Mesenchymal stem cell (in vitro differentiated cells and primary cell): Measurements from ENCODE around the gene SNAPIN. TPM values are rescaled to one million over a fixed set of nuclear protein-coding genes. Genes with fewer than 3 reads are reported as not detected.
A peak's percentile ranks its signal among the peaks of the same experiment; 100 is the strongest.

Experiments used
- DNase-seq: peaks from one replicate; pipeline ENCODE4 v3.0.0-alpha.2; 2013
- H2AFZ ChIP-seq: one replicate; pipeline ENCODE4 v1.6.1; 2013; ENCODE audit warnings: low read depth, mild to moderate bottlenecking, control low read depth, inconsistent platforms, low read length, moderate library complexity
- H2AK5ac ChIP-seq: 2 replicates; pipeline ENCODE4 v1.6.1; 2013; ENCODE audit warnings: low read length, moderate library complexity, mild to moderate bottlenecking, inconsistent platforms; ENCODE audit not compliant: severe bottlenecking
- H2BK120ac ChIP-seq: one replicate; pipeline ENCODE4 v1.6.1; 2013; ENCODE audit warnings: low read depth, mild to moderate bottlenecking, inconsistent platforms, low read length, moderate library complexity
- H2BK12ac ChIP-seq, 2 experiments: one replicate each; pipeline ENCODE4 v1.6.1; 2013; ENCODE audit warnings: inconsistent platforms in 2 of 2, low read length in 2 of 2, mild to moderate bottlenecking in 2 of 2, moderate library complexity in 2 of 2, control low read depth in 1 of 2
- H2BK15ac ChIP-seq: one replicate; pipeline ENCODE4 v1.6.1; 2013; ENCODE audit warnings: mild to moderate bottlenecking, low read depth, inconsistent platforms; ENCODE audit not compliant: poor library complexity, severe bottlenecking
- H2BK5ac ChIP-seq: 2 replicates; pipeline ENCODE4 v1.6.1; 2013; ENCODE audit warnings: low read depth, mild to moderate bottlenecking, low read length, control low read depth, inconsistent platforms; ENCODE audit not compliant: poor library complexity, severe bottlenecking
- H3K14ac ChIP-seq, 2 experiments: one replicate each; pipeline ENCODE4 v1.6.1; 2013; ENCODE audit warnings: inconsistent platforms in 2 of 2, low read length in 2 of 2, control low read depth in 1 of 2, mild to moderate bottlenecking in 1 of 2, moderate library complexity in 1 of 2
- H3K18ac ChIP-seq, 2 experiments: one replicate each; pipeline ENCODE4 v1.6.1; 2013; ENCODE audit warnings: inconsistent platforms in 2 of 2, low read length in 2 of 2, control low read depth in 1 of 2, low read depth in 1 of 2, mild to moderate bottlenecking in 1 of 2
- H3K23ac ChIP-seq, 2 experiments: one replicate each; pipeline ENCODE4 v1.6.1; 2013; ENCODE audit warnings: inconsistent platforms in 2 of 2, low read length in 2 of 2, mild to moderate bottlenecking in 2 of 2, moderate library complexity in 2 of 2, control low read depth in 1 of 2
- H3K27ac ChIP-seq: 2 replicates; pipeline ENCODE4 v1.5.1; 2013; ENCODE audit warnings: mild to moderate bottlenecking, moderate library complexity, low read length, control low read depth, inconsistent platforms; ENCODE audit not compliant: poor library complexity, severe bottlenecking
- H3K27me3 ChIP-seq, 2 experiments: 2 replicates each; pipeline versions ENCODE4 v1.6.1 to v1.7.0; 2013; ENCODE audit warnings: low read length in 2 of 2, mild to moderate bottlenecking in 2 of 2, moderate library complexity in 2 of 2, control low read depth in 1 of 2, inconsistent platforms in 1 of 2; ENCODE audit not compliant: control insufficient read depth in 1 of 2, insufficient read depth in 1 of 2
- H3K36me3 ChIP-seq, 2 experiments: 2 replicates each; pipeline versions ENCODE4 v1.6.1 to v1.7.0; 2013; ENCODE audit warnings: low read length in 2 of 2, control low read depth in 1 of 2, inconsistent platforms in 1 of 2, low read depth in 1 of 2, mild to moderate bottlenecking in 1 of 2; ENCODE audit not compliant: insufficient read depth in 2 of 2, control insufficient read depth in 1 of 2
- H3K4ac ChIP-seq, 2 experiments: one replicate each; pipeline ENCODE4 v1.6.1; 2013; ENCODE audit warnings: inconsistent platforms in 2 of 2, low read length in 2 of 2, mild to moderate bottlenecking in 2 of 2, moderate library complexity in 2 of 2, control low read depth in 1 of 2, low read depth in 1 of 2
- H3K4me1 ChIP-seq: 2 replicates; pipeline ENCODE4 v1.6.1; 2013; ENCODE audit warnings: low read depth, low read length, control low read depth; ENCODE audit not compliant: control insufficient read depth, insufficient read depth
- H3K4me2 ChIP-seq: 2 replicates; pipeline ENCODE4 v1.6.1; 2013; ENCODE audit warnings: low read length, mild to moderate bottlenecking, inconsistent platforms; ENCODE audit not compliant: poor library complexity, severe bottlenecking
- H3K4me3 ChIP-seq, 2 experiments: 2 replicates each; pipeline versions ENCODE4 v1.5.1 to v1.7.0; 2013; ENCODE audit warnings: low read length in 2 of 2, mild to moderate bottlenecking in 2 of 2, control low read depth in 1 of 2, low read depth in 1 of 2; ENCODE audit not compliant: insufficient read depth in 1 of 2
- H3K79me1 ChIP-seq: replicated peaks from 2 replicates; pipeline ENCODE4 v1.6.1; 2013; ENCODE audit warnings: mild to moderate bottlenecking, control low read depth, low read length, inconsistent platforms; ENCODE audit not compliant: poor library complexity, severe bottlenecking
- H3K9ac ChIP-seq: 2 replicates; pipeline ENCODE4 v1.7.0; 2013; ENCODE audit warnings: mild to moderate bottlenecking, low read length, moderate library complexity
- H3K9me3 ChIP-seq: 2 replicates; pipeline ENCODE4 v1.7.0; 2013; ENCODE audit warnings: mild to moderate bottlenecking, low read length; ENCODE audit not compliant: control insufficient read depth
- H4K8ac ChIP-seq: one replicate; pipeline ENCODE4 v1.6.1; 2013; ENCODE audit warnings: inconsistent platforms, mild to moderate bottlenecking, low read length, moderate library complexity
- H4K91ac ChIP-seq: one replicate; pipeline ENCODE4 v1.6.1; 2013; ENCODE audit warnings: mild to moderate bottlenecking, low read length, inconsistent platforms
- WGBS: methylation state at CpG from one replicate; pipeline ENCODE4 v1.1.7; 2013; ENCODE audit warnings: mixed read lengths; 5-methylcytosine and 5-hydroxymethylcytosine counted together
- polyA plus RNA-seq, 2 experiments: library from polyadenylated mRNA; stranded (reverse); fragments of 200-250 nt; gene quantifications; one replicate each; pipeline ENCODE4 v1.2.3, GENCODE V29; 2013

The SNAPIN gene
- polyA plus RNA-seq (2013, experiment 1 of 2): 48.6 TPM
- 47.9 TPM for polyA plus RNA-seq (2013, experiment 2 of 2)

- Histone ChIP-seq H2BK5ac (peak within 1 kb of the TSS; percentile 99), H2AK5ac (peak within 1 kb of the TSS; percentile 94), H3K4me3 (peak within 1 kb of the TSS; percentile 94 to 98), H2BK120ac (peak within 1 kb of the TSS; percentile 56), H3K9me3 (no peaks in the 10 kb centered on the region), H3K36me3 (peaks cover 19 to 35% of the 10 kb centered on the region in 2 experiments), H2BK12ac (peak within 1 kb of the TSS in 1 of 2 experiments; percentile 80), H3K9ac (peak within 1 kb of the TSS; percentile 95), H3K4me2 (peak within 1 kb of the TSS; percentile 57), H3K14ac (peak within 1 kb of the TSS in 1 of 2 experiments; percentile 28), H3K4me1 (peaks cover 6% of the 10 kb centered on the region), H3K23ac (no peak within 1 kb of the TSS), H4K91ac (peak within 1 kb of the TSS; percentile 60), H2BK15ac (peak within 1 kb of the TSS; percentile 100), H3K4ac (peak within 1 kb of the TSS; percentile 49 to 73), H4K8ac (peak within 1 kb of the TSS; percentile 93), H3K27ac (peak within 1 kb of the TSS; percentile 50), H3K79me1 (peaks cover 4% of the 10 kb centered on the region), H2AFZ (peak within 1 kb of the TSS; percentile 100), H3K18ac (peak within 1 kb of the TSS; percentile 80 to 99), H3K27me3 (no peaks in the 10 kb centered on the region)
- 3% methylated on average over 53 of the region's 53 CpGs for WGBS
- DNase-seq: peak; percentile 88
Measured at GRCh38 chr1:153658400-153659174, at the start of gene SNAPIN. Gene SNAPIN (plus strand): TSS chr1:153658703. CDS start chr1:153658744, 41 bp downstream.

- H2BK15ac ChIP-seq: peak overlapping the region; percentile 64
- peak overlapping the region; percentile 71 to 83 for H3K4ac ChIP-seq
- H3K9me3 ChIP-seq: no peaks in the 10 kb centered on the region
- H3K14ac ChIP-seq: peak overlapping the region; percentile 37 to 69
- 20% methylated on average over 18 of the region's 19 CpGs for WGBS
- peak; percentile 94 for DNase-seq
- H2BK120ac ChIP-seq: peak overlapping the region; percentile 86
- peak overlapping the region; percentile 69 for H3K4me2 ChIP-seq
- H3K79me1 ChIP-seq: peaks cover 14% of the 10 kb centered on the region
- peak overlapping the region; percentile 93 for H3K27ac ChIP-seq
- H4K91ac ChIP-seq: peak overlapping the region; percentile 88
- peaks cover 30 to 49% of the 10 kb centered on the region in 2 experiments for H3K36me3 ChIP-seq
- H3K9ac ChIP-seq: peak overlapping the region; percentile 87
- H3K4me1 ChIP-seq: peaks cover 46% of the 10 kb centered on the region
- H3K18ac ChIP-seq: peak overlapping the region; percentile 67 to 93
- peak overlapping the region; percentile 91 for H4K8ac ChIP-seq
- no peak overlapping the region for H3K23ac ChIP-seq
- H3K4me3 ChIP-seq: peak overlapping the region; percentile 53 to 78
- H2BK5ac ChIP-seq: peak overlapping the region; percentile 60
- H2BK12ac ChIP-seq: peak overlapping the region; percentile 28 to 88
- no peak overlapping the region for H2AFZ ChIP-seq
- H2AK5ac ChIP-seq: peak overlapping the region; percentile 95
- no peaks in the 10 kb centered on the region for H3K27me3 ChIP-seq
Measured at GRCh38 chr1:153608742-153609584, 49.5 kb upstream of the SNAPIN start.

GRCh38 chr1:153609585-153609907, 49.0 kb upstream of the SNAPIN start:
- Histone ChIP-seq H2BK120ac (peak overlapping the region; percentile 45), H3K27me3 (no peaks in the 10 kb centered on the region), H2AK5ac (peak overlapping the region; percentile 84), H4K8ac (peak overlapping the region; percentile 91), H3K18ac (peak overlapping the region in 1 of 2 experiments; percentile 85), H4K91ac (no peak overlapping the region), H3K4ac (peak overlapping the region in 1 of 2 experiments; percentile 14), H2BK12ac (no peak overlapping the region), H2BK5ac (no peak overlapping the region), H2BK15ac (no peak overlapping the region), H3K9me3 (no peaks in the 10 kb centered on the region), H3K14ac (no peak overlapping the region), H3K27ac (peak overlapping the region; percentile 93), H3K23ac (no peak overlapping the region), H3K36me3 (peaks cover 30 to 44% of the 10 kb centered on the region in 2 experiments), H3K4me2 (peak overlapping the region; percentile 69), H2AFZ (no peak overlapping the region), H3K4me1 (peaks cover 50% of the 10 kb centered on the region), H3K79me1 (peaks cover 14% of the 10 kb centered on the region), H3K9ac (peak overlapping the region; percentile 87), H3K4me3 (peak overlapping the region in 1 of 2 experiments; percentile 78)
- DNase-seq: no peak
- 83% methylated on average over 6 of the region's 6 CpGs for whole genome bisulfite sequencing
